SK-N-SH (cell line): Measurements from ENCODE around the gene FIZ1. TPM values are rescaled to one million over a fixed set of nuclear protein-coding genes. Genes with fewer than 3 reads are reported as not detected.
A peak's percentile ranks its signal among the peaks of the same experiment; 100 is the strongest.

ENCODE experiments used
- CTCF ChIA-PET: fragments of 300-600, 350-600 bp; formaldehyde crosslinking; extraction: SDS; loops from one replicate; lab custom pipeline; 2021; lab: Yijun Ruan, JAX
- POLR2A ChIA-PET: fragments of 350-600 bp; sonication (Branson Sonifier 250); formaldehyde crosslinking; extraction: SDS; loops from one replicate; lab custom pipeline; 2020; ENCODE audit warnings: antibody characterized with exemption, inconsistent platforms; lab: Yijun Ruan, JAX
- DNase-seq: peaks from one replicate; pipeline ENCODE4 v3.0.0; 2012
- H2AFZ ChIP-seq: fragments of 200-600 bp; sonication (generic); 2 replicates; pipeline ENCODE4 v1.8.1; 2016; ENCODE audit warnings: antibody characterized with exemption, mild to moderate bottlenecking, low read depth
- H3F3A ChIP-seq: fragments of 200-600 bp; sonication (generic); replicated peaks from 2 replicates; pipeline ENCODE3; 2016; ENCODE audit warnings: antibody characterized with exemption, mild to moderate bottlenecking; ENCODE audit not compliant: insufficient read depth
- H3K27ac ChIP-seq, 2 experiments: fragments of 200-500 bp in 1 of 2; fragments of 200-600 bp in 1 of 2; sonication (Bioruptor generic) in 1 of 2; sonication (generic), shearing (Covaris generic) in 1 of 2; 2 replicates each; pipeline versions ENCODE4 v1.5.1 to v1.6.1; 2014 to 2016; ENCODE audit warnings: low read depth in 2 of 2, inconsistent platforms in 1 of 2, low read length in 1 of 2, mild to moderate bottlenecking in 1 of 2, mixed read lengths in 1 of 2
- H3K27me3 ChIP-seq: fragments of 200-600 bp; sonication (generic), shearing (Covaris generic); 2 replicates; pipeline ENCODE4 v1.6.1; 2016; ENCODE audit warnings: mixed run types; ENCODE audit not compliant: insufficient read depth
- H3K36me3 ChIP-seq, 2 experiments: fragments of 200-500 bp in 1 of 2; fragments of 200-600 bp in 1 of 2; sonication (Bioruptor generic) in 1 of 2; sonication (generic) in 1 of 2; replicated peaks in 1 of 2; 2 replicates each; pipeline versions ENCODE3 to v1.5.1; 2014 to 2016; ENCODE audit warnings: low read length in 1 of 2, mild to moderate bottlenecking in 1 of 2; ENCODE audit not compliant: insufficient read depth in 2 of 2, control insufficient read depth in 1 of 2
- H3K4me1 ChIP-seq, 2 experiments: fragments of 200-500 bp in 1 of 2; fragments of 200-600 bp in 1 of 2; sonication (Bioruptor generic) in 1 of 2; sonication (generic), shearing (Covaris generic) in 1 of 2; 2 replicates each; pipeline versions ENCODE4 v1.5.1 to v1.6.1; 2014 to 2016; ENCODE audit warnings: low read depth in 1 of 2, low read length in 1 of 2, mixed run types in 1 of 2; ENCODE audit not compliant: insufficient read depth in 2 of 2, control insufficient read depth in 1 of 2
- H3K4me2 ChIP-seq: fragments of 200-600 bp; sonication (generic), shearing (Covaris generic); 2 replicates; pipeline ENCODE4 v1.6.1; 2017; ENCODE audit warnings: mixed run types
- H3K4me3 ChIP-seq, 2 experiments: fragments of 200-500 bp in 1 of 2; fragments of 200-600 bp in 1 of 2; sonication (Bioruptor generic) in 1 of 2; sonication (generic), shearing (Covaris generic) in 1 of 2; 2 replicates each; pipeline versions ENCODE4 v1.5.1 to v1.8.1; 2014 to 2016; ENCODE audit warnings: low read depth in 2 of 2, inconsistent platforms in 1 of 2, low read length in 1 of 2, mild to moderate bottlenecking in 1 of 2, mixed read lengths in 1 of 2, moderate library complexity in 1 of 2
- H3K79me2 ChIP-seq: fragments of 200-600 bp; sonication (generic); 2 replicates; pipeline ENCODE4 v1.8.1; 2017; ENCODE audit warnings: mild to moderate bottlenecking; ENCODE audit not compliant: insufficient read depth
- H3K9ac ChIP-seq: fragments of 200-600 bp; sonication (generic); 2 replicates; pipeline ENCODE4 v1.6.1; 2017; ENCODE audit warnings: mixed run types
- H3K9me2 ChIP-seq: fragments of 200-600 bp; sonication (generic); 2 replicates; pipeline ENCODE4 v1.6.1; 2017; ENCODE audit warnings: mixed run types
- H3K9me3 ChIP-seq: fragments of 200-600 bp; sonication (generic); 2 replicates; pipeline ENCODE4 v1.6.1; 2017; ENCODE audit warnings: mixed run types, mild to moderate bottlenecking, moderate library complexity
- H4K20me1 ChIP-seq: fragments of 200-600 bp; sonication (generic); 2 replicates; pipeline ENCODE4 v1.6.1; 2017; ENCODE audit warnings: mild to moderate bottlenecking, mixed run types; ENCODE audit not compliant: insufficient read depth
- CHD2 ChIP-seq: fragments of 150-350 bp; IDR thresholded peaks from 2 replicates; pipeline ENCODE4 v1.6.1; 2018; ENCODE audit warnings: low read length; ENCODE audit not compliant: partially characterized antibody
- ELF1 ChIP-seq: IDR thresholded peaks from 2 replicates; pipeline ENCODE4 v1.4.0; 2012
- EP300 ChIP-seq, 2 experiments: IDR thresholded peaks; 2 replicates each; pipeline versions ENCODE4 v1.4.0 to v1.6.1; 2012; ENCODE audit warnings: borderline replicate concordance in 1 of 2, low read depth in 1 of 2, low read length in 1 of 2
- EZH2phosphoT487 ChIP-seq: fragments of 200-600 bp; sonication (generic); IDR thresholded peaks from 2 replicates; pipeline ENCODE4 v1.6.1; 2017; ENCODE audit warnings: low read depth, mixed run types, mild to moderate bottlenecking, antibody characterized with exemption, moderate library complexity, borderline replicate concordance
- FOXJ3 ChIP-seq: sonication (generic); formaldehyde crosslinking; IDR thresholded peaks from 2 replicates; pipeline ENCODE4 v1.5.1; 2020; ENCODE audit warnings: mild to moderate bottlenecking, missing genetic modification reagents
- FOXM1 ChIP-seq: IDR thresholded peaks from 2 replicates; pipeline ENCODE4 v1.4.0; 2012; ENCODE audit warnings: low read depth, mild to moderate bottlenecking
- GATA2 ChIP-seq: sonication (generic); formaldehyde crosslinking; IDR thresholded peaks from 2 replicates; pipeline ENCODE4 v1.5.0; 2020; ENCODE audit warnings: mild to moderate bottlenecking, missing genetic modification reagents
- IRF3 ChIP-seq: fragments of 150-350 bp; IDR thresholded peaks from 2 replicates; pipeline ENCODE4 v1.6.1; 2016; ENCODE audit warnings: mild to moderate bottlenecking, low read depth, low read length
- MAX ChIP-seq: IDR thresholded peaks from 2 replicates; pipeline ENCODE4 v1.4.0; 2012; ENCODE audit warnings: low read depth
- NFIC ChIP-seq: IDR thresholded peaks from 2 replicates; pipeline ENCODE4 v1.4.0; 2012; ENCODE audit warnings: borderline replicate concordance
- POLR2AphosphoS5 ChIP-seq: IDR thresholded peaks from 2 replicates; pipeline ENCODE4 v1.6.1; 2012; ENCODE audit warnings: low read depth, low read length
- RAD21 ChIP-seq: IDR thresholded peaks from 2 replicates; pipeline ENCODE4 v1.6.1; 2012; ENCODE audit warnings: mild to moderate bottlenecking, low read length
- REST ChIP-seq: IDR thresholded peaks from 2 replicates; pipeline ENCODE4 v1.6.1; 2012; ENCODE audit warnings: mild to moderate bottlenecking, low read depth, low read length, moderate library complexity
- RFX5 ChIP-seq: IDR thresholded peaks from 2 replicates; pipeline ENCODE4 v1.6.1; 2012; ENCODE audit warnings: mild to moderate bottlenecking, improper control_type of control experiment, low read length
- RXRA ChIP-seq: IDR thresholded peaks from 2 replicates; pipeline ENCODE4 v1.4.0; 2012; ENCODE audit warnings: low read depth, mild to moderate bottlenecking, borderline replicate concordance
- SMC3 ChIP-seq: IDR thresholded peaks from 2 replicates; pipeline ENCODE4 v1.6.1; 2012; ENCODE audit warnings: low read depth, low read length, improper control_type of control experiment
- TAF1 ChIP-seq: IDR thresholded peaks from 2 replicates; pipeline ENCODE4 v1.6.1; 2012; ENCODE audit warnings: low read depth, mild to moderate bottlenecking, low read length, moderate library complexity, borderline replicate concordance
- TEAD4 ChIP-seq: IDR thresholded peaks from 2 replicates; pipeline ENCODE4 v1.4.0; 2012; ENCODE audit warnings: mild to moderate bottlenecking, borderline replicate concordance; ENCODE audit not compliant: insufficient read depth
- YY1 ChIP-seq: IDR thresholded peaks from 2 replicates; pipeline ENCODE4 v1.4.0; 2012; ENCODE audit warnings: low read depth, mild to moderate bottlenecking
- WGBS: methylation state at CpG from one replicate; pipeline ENCODE4 v1.1.6; 2017; ENCODE audit warnings: low lambda C conversion rate; 5-methylcytosine and 5-hydroxymethylcytosine counted together
- polyA plus RNA-seq, 3 experiments: library from polyadenylated mRNA; depleted of rRNA; stranded (reverse); fragments of >200 nt; gene quantifications; 2 replicates each; pipeline ENCODE4 v1.2.3, GENCODE V29; 2012
- TF ChIP-seq, protein P1 (sequence below): IDR thresholded peaks from 2 replicates; pipeline ENCODE4 v1.4.0; 2012; ENCODE audit warnings: low read depth, borderline replicate concordance

The FIZ1 gene
- polyA plus RNA-seq, 1 of the 3 experiments (the other 2 are of a cell fraction), result 5.7 TPM

DNA sequence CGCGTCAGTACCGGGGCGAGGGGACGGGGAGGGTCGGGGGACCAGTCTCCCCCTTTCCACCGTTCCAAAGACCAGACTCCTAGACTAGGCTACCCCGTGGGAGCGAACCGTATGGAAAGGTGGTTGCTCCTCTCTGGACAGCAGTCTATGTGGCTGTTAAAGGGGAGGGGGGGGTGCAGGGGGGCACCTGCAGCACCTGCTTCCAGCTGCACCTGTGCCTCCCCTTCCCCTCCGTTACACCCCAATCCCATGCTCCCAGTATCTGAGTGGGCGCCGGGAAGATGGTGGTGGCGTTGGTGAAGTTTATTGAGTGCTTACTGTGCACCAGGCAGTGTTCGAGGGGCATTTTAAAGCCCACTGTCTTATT lies 1.3 kb upstream of the FIZ1 start:
- TF ChIP-seq POLR2AphosphoS5 (peak; percentile 60; the same call in 1 of the 2 replicates), EZH2phosphoT487 (no peak), MAX (no peak)
- Histone ChIP-seq H3K27ac (peak overlapping the region; percentile 98 to 99), H3K27me3 (no peaks in the 10 kb centered on the region), H3K4me3 (peak overlapping the region; percentile 67 to 91), H3F3A (peaks cover 26% of the 10 kb centered on the region), H3K4me2 (peak overlapping the region; percentile 94), H4K20me1 (no peaks in the 10 kb centered on the region), H3K4me1 (peaks cover 9 to 17% of the 10 kb centered on the region in 2 experiments; a peak in 3 of 4 replicates), H3K79me2 (peaks cover 20% of the 10 kb centered on the region), H3K36me3 (peaks cover 14% of the 10 kb centered on the region in 2 experiments), H3K9me3 (no peaks in the 10 kb centered on the region), H2AFZ (peak overlapping the region; percentile 32; the same call in 1 of the 2 replicates), H3K9me2 (no peaks in the 10 kb centered on the region), H3K9ac (peak overlapping the region; percentile 99)
- 12% methylated on average over 6 of the region's 15 CpGs for WGBS
- DNase-seq, result no peak
- ChIA-PET POLR2A (interaction anchor here (0.8 to 2.1 kb wide), 7 partner anchors 20 to 124 kb away, joined by 3 to 7 read pairs (median 4); partner anchors contain the start of genes NAT14, U2AF2, ZNF579 and ZNF628), CTCF (interaction anchor here (1.2 to 1.8 kb wide), 4 partner anchors 32 to 460 kb away, joined by 3 to 5 read pairs (median 4); partner anchors contain the start of gene ZNF628)

- CTCF ChIA-PET, result interaction anchor here (0.7 to 2.3 kb wide), 8 partner anchors 12 to 459 kb away, joined by 3 to 8 read pairs (median 4); partner anchors contain the start of gene ZNF628
- H3K79me2 ChIP-seq, result peaks cover 18% of the 10 kb centered on the region
- under 1% methylated on average over 22 of the region's 97 CpGs for WGBS
- H4K20me1 ChIP-seq, result no peaks in the 10 kb centered on the region
- no peaks in the 10 kb centered on the region for H3K9me3 ChIP-seq
- POLR2A ChIA-PET, result interaction anchor here (0.6 to 3.3 kb wide), 11 partner anchors 13 to 193 kb away, joined by 3 to 32 read pairs (median 4); partner anchors contain the start of genes U2AF2, UBE2S, ZNF579 and ZNF628
- peaks cover 9 to 17% of the 10 kb centered on the region in 2 experiments; a peak in 3 of 4 replicates for H3K4me1 ChIP-seq
- peaks cover 14 to 20% of the 10 kb centered on the region in 2 experiments for H3K36me3 ChIP-seq
- H3K27me3 ChIP-seq, result no peaks in the 10 kb centered on the region
- peak; percentile 92 for DNase-seq
- peak within 1 kb of the TSS; percentile 90 for H2AFZ ChIP-seq
- no peaks in the 10 kb centered on the region for H3K9me2 ChIP-seq
- peak within 1 kb of the TSS; percentile 98 to 99 for H3K27ac ChIP-seq
- peak within 1 kb of the TSS; percentile 94 for H3K4me2 ChIP-seq
- peak within 1 kb of the TSS; percentile 99 for H3K9ac ChIP-seq
- H3K4me3 ChIP-seq, result peak within 1 kb of the TSS; percentile 67 to 91
- H3F3A ChIP-seq, result peaks cover 26% of the 10 kb centered on the region
- TF ChIP-seq IRF3 (0 out of 2 replicates have a peak, but pooled peaks have one; percentile 18), CHD2 (peak; percentile 73), ELF1 (peak; percentile 33; the same call in 1 of the 2 replicates), TAF1 (peak; percentile 49; the same call in 1 of the 2 replicates), YY1 (peak; percentile 97), FOXJ3 (CRISPR knock-in tag) (no peak), FOXM1 (no peak), GATA2 (no peak), EP300 (IDR thresholded peaks at IDR 0.05; ENCODE audit: borderline replicate concordance in 1 of 2, low read depth in 1 of 2, low read length in 1 of 2) (peak in 1 of 2 experiments; percentile 36; a peak in 1 of 4 replicates), RFX5 (no peak), EZH2phosphoT487 (no peak), TEAD4 (no peak), RXRA (no peak), REST (peak; percentile 38; the same call in 1 of the 2 replicates), RAD21 (no peak), SMC3 (no peak), NFIC (no peak)
- TF ChIP-seq, protein P1, sequence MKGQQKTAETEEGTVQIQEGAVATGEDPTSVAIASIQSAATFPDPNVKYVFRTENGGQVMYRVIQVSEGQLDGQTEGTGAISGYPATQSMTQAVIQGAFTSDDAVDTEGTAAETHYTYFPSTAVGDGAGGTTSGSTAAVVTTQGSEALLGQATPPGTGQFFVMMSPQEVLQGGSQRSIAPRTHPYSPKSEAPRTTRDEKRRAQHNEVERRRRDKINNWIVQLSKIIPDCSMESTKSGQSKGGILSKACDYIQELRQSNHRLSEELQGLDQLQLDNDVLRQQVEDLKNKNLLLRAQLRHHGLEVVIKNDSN, result no peak
These were observed 735 bp upstream of the FIZ1 start, which contains the start of gene ZNF524 for GRCh38 chr19:55599842-55600661. Gene ZNF524, plus strand, starts transcription at chr19:55600288. Its CDS starts 1,825 bp downstream, at chr19:55602113.
